ENCODE results near the gene GADD45A. TPM values are rescaled to one million over a fixed set of nuclear protein-coding genes. Genes with fewer than 3 reads are reported as not detected.
A peak's percentile ranks its signal among the peaks of the same experiment; 100 is the strongest.
"Not testable (repeated sequence)": the region's sequence is repeated elsewhere in the genome, so short reads cannot be mapped to it uniquely, and the experiment has no call there.

GADD45A gene
- total and polyA plus RNA-seq, 3 donors from 2014 or later: 14.9 to 47.0 (median 29.8) TPM

GRCh38 chr1:67652800-67653199 is 32.2 kb upstream of the GADD45A start:
- no peak for DNase-seq
- H3K4me3 ChIP-seq: no peak overlapping the region
- H3K27ac ChIP-seq: no peak overlapping the region
- no peaks in the 10 kb centered on the region for H3K4me1 ChIP-seq
- H3K9me3 ChIP-seq: no peaks in the 10 kb centered on the region
- intact Hi-C loops (cut with DNase I; ENCODE audit: low total_unique reads): no loop called here
- TF ChIP-seq, protein P1, sequence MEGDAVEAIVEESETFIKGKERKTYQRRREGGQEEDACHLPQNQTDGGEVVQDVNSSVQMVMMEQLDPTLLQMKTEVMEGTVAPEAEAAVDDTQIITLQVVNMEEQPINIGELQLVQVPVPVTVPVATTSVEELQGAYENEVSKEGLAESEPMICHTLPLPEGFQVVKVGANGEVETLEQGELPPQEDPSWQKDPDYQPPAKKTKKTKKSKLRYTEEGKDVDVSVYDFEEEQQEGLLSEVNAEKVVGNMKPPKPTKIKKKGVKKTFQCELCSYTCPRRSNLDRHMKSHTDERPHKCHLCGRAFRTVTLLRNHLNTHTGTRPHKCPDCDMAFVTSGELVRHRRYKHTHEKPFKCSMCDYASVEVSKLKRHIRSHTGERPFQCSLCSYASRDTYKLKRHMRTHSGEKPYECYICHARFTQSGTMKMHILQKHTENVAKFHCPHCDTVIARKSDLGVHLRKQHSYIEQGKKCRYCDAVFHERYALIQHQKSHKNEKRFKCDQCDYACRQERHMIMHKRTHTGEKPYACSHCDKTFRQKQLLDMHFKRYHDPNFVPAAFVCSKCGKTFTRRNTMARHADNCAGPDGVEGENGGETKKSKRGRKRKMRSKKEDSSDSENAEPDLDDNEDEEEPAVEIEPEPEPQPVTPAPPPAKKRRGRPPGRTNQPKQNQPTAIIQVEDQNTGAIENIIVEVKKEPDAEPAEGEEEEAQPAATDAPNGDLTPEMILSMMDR (IDR thresholded peaks at IDR 0.05): no peak
- no peak for TF ChIP-seq POLR2A (IDR thresholded peaks at IDR 0.05)
- WGBS, 2 donors: 89 to 90% methylated on average over 2 of the region's 2 CpGs
- H3K27me3 ChIP-seq: no peaks in the 10 kb centered on the region
- no peaks in the 10 kb centered on the region for H3K36me3 ChIP-seq (ENCODE audit: low read depth, missing control alignments)

DNA sequence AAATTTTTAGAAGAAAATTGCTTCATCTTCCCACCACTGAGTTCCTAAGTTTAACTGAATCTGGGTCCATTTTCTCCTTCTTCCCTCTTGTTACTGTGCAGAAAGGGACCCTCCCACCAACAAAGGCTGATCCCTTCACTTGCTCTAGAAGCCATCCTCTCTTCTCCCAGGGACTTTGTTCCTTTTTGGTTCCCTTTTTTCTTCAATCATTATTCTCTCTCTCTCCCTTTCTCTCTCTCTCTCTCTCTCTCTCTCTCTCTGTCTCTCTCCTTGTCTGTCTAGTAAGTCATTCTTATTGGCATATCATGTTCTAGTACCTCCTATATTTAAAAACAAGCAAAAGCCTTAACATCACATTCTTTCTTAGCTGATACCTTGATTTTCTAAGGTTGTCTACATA is 31.7 kb upstream of the GADD45A start:
- no peak overlapping the region for H3K4me3 ChIP-seq
- H3K27ac ChIP-seq: no peak overlapping the region
- no peaks in the 10 kb centered on the region for H3K4me1 ChIP-seq
- H3K36me3 ChIP-seq (ENCODE audit: low read depth, missing control alignments): no peaks in the 10 kb centered on the region
- H3K27me3 ChIP-seq: no peaks in the 10 kb centered on the region
- TF ChIP-seq POLR2A (IDR thresholded peaks at IDR 0.05): no peak
- TF ChIP-seq, protein P1 (IDR thresholded peaks at IDR 0.05): no peak
- intact Hi-C loops (cut with DNase I; ENCODE audit: low total_unique reads): no loop called here
- no peaks in the 10 kb centered on the region for H3K9me3 ChIP-seq
- DNase-seq: no peak

- H3K27me3 ChIP-seq: no peaks in the 10 kb centered on the region
- H3K4me1 ChIP-seq: no peaks in the 10 kb centered on the region
- H3K27ac ChIP-seq: no peak overlapping the region
- no peaks in the 10 kb centered on the region for H3K9me3 ChIP-seq
- 87 to 96% methylated on average over 2 of the region's 2 CpGs for WGBS, 2 donors
- no peak for DNase-seq
- H3K4me3 ChIP-seq: no peak overlapping the region
- H3K36me3 ChIP-seq (ENCODE audit: low read depth, missing control alignments): no peaks in the 10 kb centered on the region
- TF ChIP-seq, protein P1 (IDR thresholded peaks at IDR 0.05): no peak
- no peak for TF ChIP-seq POLR2A (IDR thresholded peaks at IDR 0.05)
- intact Hi-C loops (cut with DNase I; ENCODE audit: low total_unique reads): no loop called here
Measured at GRCh38 chr1:67655581-67655980, 29.4 kb upstream of the GADD45A start.

DNA sequence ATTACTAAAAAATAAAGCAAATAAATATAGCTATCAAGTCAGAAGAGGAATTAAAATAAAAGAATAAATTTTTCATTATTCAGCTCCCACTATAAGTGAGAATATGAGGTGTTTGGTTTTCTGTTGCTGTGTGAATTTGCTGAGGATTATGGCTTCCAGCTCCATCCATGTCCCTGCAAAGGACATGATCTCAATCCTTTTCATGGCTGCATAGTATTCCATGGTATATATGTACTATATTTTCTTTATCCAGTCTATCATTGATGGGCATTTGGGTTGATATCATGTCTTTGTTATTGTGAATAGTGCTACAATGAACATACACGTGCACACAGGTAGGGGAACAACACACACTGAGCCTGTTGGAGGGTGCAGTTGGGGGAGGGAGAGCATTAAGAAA is 27.8 kb upstream of the GADD45A start:
- intact Hi-C loops (cut with DNase I; ENCODE audit: low total_unique reads); H3K36me3 ChIP-seq (ENCODE audit: low read depth, missing control alignments); H3K4me1 ChIP-seq: not testable (repeated sequence)

GRCh38 chr1:67659229-67659628 is 25.8 kb upstream of the GADD45A start:
- no peak overlapping the region for H3K4me3 ChIP-seq
- WGBS, 2 donors: 60 to 78% methylated on average over 2 of the region's 2 CpGs

More for the DNA sequence above, 27.8 kb upstream of the GADD45A start:
- not testable (repeated sequence) for DNase-seq, H3K27me3 ChIP-seq, H3K9me3 ChIP-seq, H3K4me3 ChIP-seq, H3K27ac ChIP-seq
- WGBS, 2 donors: 90 to 97% methylated on average over 1 of the region's 1 CpG

More at GRCh38 chr1:67659229-67659628, 25.8 kb upstream of the GADD45A start:
- intact Hi-C loops (cut with DNase I; ENCODE audit: low total_unique reads): no loop called here
- Histone ChIP-seq H3K4me1 (no peaks in the 10 kb centered on the region), H3K27me3 (no peaks in the 10 kb centered on the region), H3K9me3 (no peaks in the 10 kb centered on the region), H3K36me3 (ENCODE audit: low read depth, missing control alignments) (no peaks in the 10 kb centered on the region), H3K27ac (no peak overlapping the region)
- no peak for TF ChIP-seq POLR2A (IDR thresholded peaks at IDR 0.05)
- TF ChIP-seq, protein P1 (IDR thresholded peaks at IDR 0.05): no peak
- peak; percentile 22 for DNase-seq

Measured in testis (tissue), 3 donors.